ENCODE data around the gene TCEA3.

GRCh38 chr1:23423415-23424292, 894 bp downstream of the TCEA3 start:
- TF ChIP-seq CTCF (IDR thresholded peaks at IDR 0.05) (no peak), POLR2A (IDR thresholded peaks at IDR 0.05) (no peak)

All from prostate gland (tissue), 2 donors.